Measurements from ENCODE around the gene ZNF48.

ZNF48 gene

DNA sequence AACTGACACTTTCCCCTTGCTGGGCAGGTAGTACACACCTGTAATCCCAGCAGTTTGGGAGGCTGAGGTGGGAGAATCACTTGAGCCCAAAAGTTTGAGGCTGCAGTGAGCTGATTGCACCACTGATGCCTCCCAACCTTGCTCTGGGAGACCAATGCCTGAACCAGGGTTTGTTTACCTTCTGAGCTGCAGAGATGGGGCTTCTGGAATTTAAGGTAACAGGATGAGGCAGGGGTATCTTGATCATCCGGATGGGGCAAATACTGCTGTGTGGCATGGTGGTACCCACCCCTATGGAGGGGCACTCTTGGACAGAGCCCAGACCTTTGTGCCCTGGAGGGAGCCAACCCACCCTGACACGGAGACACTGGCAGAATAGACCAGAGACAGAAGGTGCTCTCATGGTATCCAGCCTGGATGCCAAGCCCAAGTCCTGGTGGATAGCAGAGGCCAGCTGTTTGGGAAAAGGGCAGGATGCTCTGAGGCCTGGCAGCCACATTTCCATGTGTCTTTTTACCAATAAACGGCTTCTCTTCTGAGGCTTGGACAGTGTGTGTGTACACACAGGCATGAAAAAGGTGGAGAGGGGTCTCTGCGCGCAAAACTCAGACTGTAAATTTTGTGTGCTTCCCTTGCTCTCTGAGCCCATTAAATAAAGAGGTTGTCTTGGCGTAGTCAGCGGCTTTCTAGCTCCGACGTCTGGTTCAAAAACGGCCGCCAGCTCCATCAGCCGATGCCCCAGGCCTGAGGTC, 4.4 kb downstream of the ZNF48 start:
- Mint-ChIP-seq H3K9me3 (no peaks in the 10 kb centered on the region), H3K4me1 (peaks cover 55% of the 10 kb centered on the region), H3K4me3 (peak overlapping the region; percentile 84), H3K36me3 (peaks cover 35% of the 10 kb centered on the region), H3K27ac (peak overlapping the region; percentile 91)
- ATAC-seq = no peak
- DNase-seq (ENCODE audit: low spot score in 2 of 2) = no peak

DNA sequence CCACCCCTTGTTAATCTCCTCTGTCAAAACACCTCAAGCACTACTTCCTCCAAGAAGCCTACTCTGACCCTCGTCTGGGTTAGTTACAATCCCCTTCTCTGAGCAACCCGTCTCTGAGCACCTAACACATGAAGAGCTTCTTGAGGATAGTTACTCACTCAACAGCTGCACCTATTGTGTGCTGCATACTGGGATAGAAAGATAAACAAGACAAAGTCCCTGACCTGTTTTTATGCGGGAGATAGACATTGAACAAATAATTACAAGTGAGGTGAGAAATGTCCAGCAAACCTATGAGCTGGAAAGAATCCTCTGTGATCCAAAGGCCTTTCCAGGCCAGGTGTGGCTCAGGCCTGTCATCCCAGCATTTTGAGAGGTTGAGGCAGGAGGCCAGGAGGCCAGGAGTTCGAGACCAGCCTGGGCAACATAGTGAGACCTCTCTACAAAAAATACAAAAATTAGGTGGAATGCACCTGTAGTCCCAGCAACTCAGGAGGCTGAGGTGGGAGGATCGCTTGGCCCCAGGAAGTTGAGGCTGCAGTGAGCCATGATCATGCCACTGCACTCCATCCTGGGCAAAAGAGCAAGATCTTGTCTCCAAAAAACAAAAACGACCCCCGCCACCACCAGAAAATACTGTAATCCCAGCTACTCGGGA, 6.7 kb downstream of the ZNF48 start:
- Mint-ChIP-seq H3K27ac (no peak overlapping the region), H3K36me3 (peaks cover 27% of the 10 kb centered on the region), H3K4me3 (peak overlapping the region; percentile 84), H3K4me1 (peaks cover 40% of the 10 kb centered on the region), H3K9me3 (no peaks in the 10 kb centered on the region)
- no peak for ATAC-seq
- no peak for DNase-seq (ENCODE audit: low spot score in 2 of 2)

DNA sequence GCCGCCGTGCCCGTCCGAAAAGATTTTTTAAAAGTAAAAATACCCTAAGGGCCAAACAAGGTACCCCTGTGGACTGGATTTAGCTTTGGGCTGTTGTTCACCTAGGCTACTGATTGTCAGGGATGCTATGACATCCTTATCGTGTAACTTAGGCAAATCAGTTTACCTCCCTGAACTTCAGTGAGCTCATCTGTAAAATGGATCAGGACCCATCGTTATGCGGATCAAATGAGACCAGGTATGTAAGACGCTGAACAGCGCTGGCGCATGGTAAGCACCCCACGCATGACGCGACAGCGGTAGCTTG, 11.5 kb downstream of the ZNF48 start:
- peak; percentile 31 for ATAC-seq
- H3K27ac Mint-ChIP-seq = peak overlapping the region; percentile 96
- H3K4me1 Mint-ChIP-seq = peaks cover 36% of the 10 kb centered on the region
- H3K9me3 Mint-ChIP-seq = no peaks in the 10 kb centered on the region
- peaks cover 36% of the 10 kb centered on the region for H3K36me3 Mint-ChIP-seq
- peak overlapping the region; percentile 88 for H3K4me3 Mint-ChIP-seq
- DNase-seq (ENCODE audit: low spot score in 2 of 2) = no peak

DNA sequence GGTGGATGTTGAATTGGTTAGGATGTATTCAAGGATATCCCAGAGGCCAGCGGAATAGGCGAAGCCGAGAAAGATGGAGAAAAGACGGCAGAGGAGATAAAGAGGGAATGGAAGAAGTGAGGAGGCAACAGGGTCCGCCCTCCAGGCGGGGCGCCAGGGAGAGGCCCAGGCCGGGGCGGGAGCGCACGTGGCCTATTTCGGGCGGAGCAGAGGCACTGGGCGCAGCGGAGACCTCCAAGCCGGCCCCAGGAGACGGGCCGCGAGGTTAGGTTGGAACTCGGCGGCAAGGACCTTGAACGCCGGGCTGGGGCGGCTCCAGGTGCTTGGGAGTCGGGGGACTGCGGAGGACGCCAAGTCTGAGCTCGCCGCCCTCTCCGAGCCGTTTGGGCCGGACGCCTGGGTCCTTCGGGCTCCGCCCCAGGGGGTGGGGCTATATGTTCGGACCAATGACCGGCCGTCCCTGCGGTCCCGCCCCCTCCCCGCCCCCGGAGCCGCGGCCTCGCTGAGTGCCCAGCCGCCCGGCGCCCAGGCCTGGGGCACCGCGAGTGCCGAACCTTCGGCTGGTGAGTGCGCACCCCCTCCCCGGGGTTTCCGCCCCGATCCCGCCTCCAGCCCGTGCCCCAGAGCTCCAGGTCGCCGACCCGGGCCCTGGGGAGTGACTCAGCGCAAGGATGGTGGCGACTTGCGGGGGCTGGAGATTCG, 12.0 kb downstream of the ZNF48 start, which contains the start of gene ZNF771:
Gene ZNF771, plus strand, starts transcription at position 505 of the 702 bp plus-strand sequence. CDS start 448 bp downstream, outside the sequence.
- H3K27ac Mint-ChIP-seq = peak within 1 kb of the TSS; percentile 96
- DNase-seq (ENCODE audit: low spot score in 2 of 2) = peak; percentile 87 to 96
- peaks cover 39% of the 10 kb centered on the region for H3K4me1 Mint-ChIP-seq
- peak within 1 kb of the TSS; percentile 88 for H3K4me3 Mint-ChIP-seq
- ATAC-seq = peak; percentile 91
- no peaks in the 10 kb centered on the region for H3K9me3 Mint-ChIP-seq
- peaks cover 41% of the 10 kb centered on the region for H3K36me3 Mint-ChIP-seq

DNA sequence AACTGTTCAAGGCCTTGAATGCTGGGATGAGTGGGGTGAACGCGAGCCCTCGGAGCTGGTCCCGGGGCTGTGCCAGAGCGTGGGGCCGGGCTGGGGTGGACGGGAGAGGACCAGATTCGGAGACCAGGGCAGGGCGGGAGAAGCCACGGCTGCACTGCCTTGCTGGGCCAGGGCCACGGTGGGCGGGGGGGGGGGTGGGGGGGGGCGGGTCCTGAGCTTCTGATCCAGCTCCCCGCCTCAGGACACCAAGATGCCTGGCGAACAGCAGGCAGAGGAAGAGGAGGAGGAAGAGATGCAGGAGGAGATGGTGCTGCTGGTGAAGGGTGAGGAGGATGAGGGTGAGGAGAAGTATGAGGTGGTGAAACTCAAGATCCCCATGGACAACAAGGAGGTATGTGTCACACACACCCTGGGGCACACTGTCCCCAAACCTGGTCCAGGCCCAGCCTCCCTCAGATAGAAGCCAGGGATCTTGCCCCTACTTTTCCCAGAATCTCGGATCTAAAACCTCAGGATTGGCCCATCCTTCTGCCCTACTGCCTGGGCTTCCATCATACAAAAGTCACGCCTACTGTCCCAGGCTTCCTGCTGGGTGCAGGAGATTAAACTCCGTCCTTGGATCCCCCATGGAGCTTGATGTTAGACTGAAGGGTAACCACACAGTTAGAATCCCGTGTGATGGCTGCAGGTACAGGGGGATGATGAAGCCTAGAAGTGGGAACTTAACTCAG, 12.7 kb downstream of the ZNF48 start:
- H3K4me1 Mint-ChIP-seq = peaks cover 40% of the 10 kb centered on the region
- H3K4me3 Mint-ChIP-seq = peak overlapping the region; percentile 88
- peak overlapping the region; percentile 96 for H3K27ac Mint-ChIP-seq
- peaks cover 48% of the 10 kb centered on the region for H3K36me3 Mint-ChIP-seq
- DNase-seq (ENCODE audit: low spot score in 2 of 2) = no peak
- H3K9me3 Mint-ChIP-seq = no peaks in the 10 kb centered on the region
- ATAC-seq = no peak

DNA sequence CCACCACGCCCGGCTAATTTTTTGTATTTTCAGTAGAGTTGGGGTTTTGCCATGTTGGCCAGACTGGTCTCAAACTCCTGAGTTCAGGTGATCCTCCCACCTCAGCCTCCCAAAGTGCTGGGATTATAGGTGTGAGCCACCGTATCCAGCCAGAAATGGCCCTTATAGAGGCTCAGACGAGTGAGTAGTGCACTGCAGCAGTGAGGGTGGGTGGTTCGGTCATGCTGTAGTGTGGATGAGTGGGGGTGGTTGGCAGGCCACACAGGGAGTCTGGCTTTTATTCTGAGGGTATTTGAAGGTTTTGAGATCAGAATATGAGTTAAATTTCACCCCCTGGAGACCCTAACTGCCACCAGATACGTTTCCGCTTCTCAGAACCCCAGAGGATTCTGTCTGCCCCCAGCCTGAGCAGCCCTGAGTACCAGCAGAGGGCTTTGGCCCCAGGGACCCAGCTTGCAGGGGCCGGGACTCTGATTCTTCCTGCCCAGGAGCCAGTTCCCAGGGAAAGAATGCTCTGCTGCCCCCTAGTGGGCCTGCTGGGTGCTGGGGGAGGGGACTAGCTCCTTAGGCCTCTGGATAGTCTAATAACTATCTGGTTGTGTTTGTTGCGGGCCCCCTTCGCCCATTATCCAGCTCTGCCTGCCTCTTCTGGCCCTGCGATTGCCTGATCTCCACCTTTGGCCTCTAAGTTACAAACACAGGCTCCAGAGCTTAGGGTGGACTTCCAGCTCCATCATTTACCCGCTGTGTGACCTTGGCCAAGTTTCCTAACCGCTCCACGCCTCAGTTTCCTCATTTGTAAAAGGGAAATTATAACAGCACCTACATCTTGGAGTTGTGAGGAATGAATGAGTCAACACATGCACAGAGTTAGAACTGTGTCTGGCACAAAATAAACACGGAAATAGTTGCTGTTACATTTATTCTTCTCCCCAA, 14.2 kb downstream of the ZNF48 start:
- Mint-ChIP-seq H3K4me1 (peaks cover 40% of the 10 kb centered on the region), H3K36me3 (peaks cover 62% of the 10 kb centered on the region), H3K4me3 (peak overlapping the region; percentile 88), H3K27ac (peak overlapping the region; percentile 96), H3K9me3 (no peaks in the 10 kb centered on the region)
- ATAC-seq (peak; percentile 72), DNase-seq (ENCODE audit: low spot score in 2 of 2) (peak; percentile 95 to 98)

DNA sequence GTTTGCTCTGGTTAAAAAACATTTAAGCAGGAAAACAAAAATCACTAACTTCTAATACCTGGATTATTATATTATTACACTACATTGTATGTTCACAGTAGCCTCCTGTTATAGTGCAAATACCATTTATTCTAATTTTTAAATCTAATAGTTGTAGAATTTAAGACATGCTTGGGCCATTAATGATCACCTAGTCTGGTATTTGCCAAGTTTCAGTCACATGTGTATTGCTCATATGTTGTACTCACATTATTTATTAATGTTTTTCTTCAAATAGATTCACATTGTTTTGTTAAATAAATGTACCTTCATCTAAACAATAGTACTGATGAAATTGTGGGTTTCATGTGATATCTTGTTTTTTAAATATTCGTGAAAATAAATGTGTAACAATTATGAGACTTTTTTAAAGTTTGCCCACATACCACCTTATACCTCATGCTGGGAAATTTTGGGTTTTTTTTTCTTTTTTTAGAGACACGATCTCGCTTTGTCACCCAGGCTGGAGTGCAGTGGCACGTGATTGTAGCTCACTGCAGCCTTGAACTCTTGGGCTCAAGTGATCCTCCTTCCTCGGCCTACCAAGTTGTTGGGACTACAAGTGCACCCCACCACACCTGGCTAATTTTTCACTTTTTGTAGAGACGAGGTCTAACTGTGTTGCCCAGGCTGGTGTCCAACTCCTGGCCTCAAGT, 18.0 kb downstream of the ZNF48 start:
- H3K4me3 Mint-ChIP-seq = no peak overlapping the region
- DNase-seq (ENCODE audit: low spot score in 2 of 2) = no peak

DNA sequence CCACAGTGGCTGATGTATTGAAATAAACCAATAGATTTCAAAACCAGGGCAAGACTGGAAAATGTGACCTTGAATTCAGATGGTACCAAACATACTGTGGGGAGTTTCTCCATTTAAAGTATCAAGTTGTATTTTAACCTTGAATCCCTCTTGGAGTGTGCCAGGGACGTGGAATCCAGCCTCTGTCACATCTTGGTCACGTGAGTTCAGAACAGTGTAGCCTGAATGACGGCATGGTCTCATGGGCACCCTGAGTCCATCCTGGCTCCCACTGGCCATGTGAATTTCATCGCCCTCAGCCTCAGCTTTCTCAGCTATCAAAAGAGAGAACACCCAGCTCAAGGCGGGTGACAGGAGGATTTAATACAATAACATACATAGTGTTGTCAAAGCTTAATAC, 18.9 kb downstream of the ZNF48 start:
- ATAC-seq (no peak), DNase-seq (ENCODE audit: low spot score in 2 of 2) (no peak)
- peak overlapping the region; percentile 60 for H3K27ac Mint-ChIP-seq
- no peak overlapping the region for H3K4me3 Mint-ChIP-seq
- peaks cover 85% of the 10 kb centered on the region for H3K36me3 Mint-ChIP-seq
- peaks cover 41% of the 10 kb centered on the region for H3K4me1 Mint-ChIP-seq
- no peaks in the 10 kb centered on the region for H3K9me3 Mint-ChIP-seq

More for the DNA sequence above, 18.0 kb downstream of the ZNF48 start:
- no peak for ATAC-seq
- Mint-ChIP-seq H3K27ac (peak overlapping the region; percentile 60), H3K36me3 (peaks cover 80% of the 10 kb centered on the region), H3K4me1 (peaks cover 45% of the 10 kb centered on the region), H3K9me3 (no peaks in the 10 kb centered on the region)

DNA sequence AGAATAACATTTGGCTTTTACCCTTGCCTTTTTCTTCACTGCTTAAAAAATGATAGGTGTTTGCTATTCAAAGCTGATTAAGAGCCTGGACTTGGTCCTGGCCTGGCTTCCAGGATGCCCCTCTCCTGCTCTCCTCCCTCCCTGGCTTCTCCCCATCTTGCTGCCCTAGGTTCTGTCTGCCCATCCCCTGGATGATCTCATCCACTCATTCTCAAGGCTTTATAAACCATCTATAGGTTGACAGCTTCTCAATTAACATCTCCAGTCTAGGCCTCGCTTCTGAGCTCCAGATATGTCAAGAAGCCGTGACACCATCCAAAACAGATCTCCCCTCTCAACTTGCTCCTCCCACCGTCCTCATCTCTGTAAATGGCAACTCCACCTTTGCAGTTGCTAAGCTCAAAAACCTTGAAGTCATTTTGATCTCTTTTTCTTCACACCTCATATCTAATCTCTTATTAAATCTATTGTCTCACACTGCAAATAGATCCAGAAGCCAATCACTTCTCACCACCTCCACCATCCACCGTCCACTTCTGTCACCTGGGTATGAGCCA, 20.9 kb downstream of the ZNF48 start:
- Mint-ChIP-seq H3K4me3 (no peak overlapping the region), H3K27ac (peak overlapping the region; percentile 1), H3K4me1 (peaks cover 37% of the 10 kb centered on the region), H3K9me3 (no peaks in the 10 kb centered on the region), H3K36me3 (peaks cover 68% of the 10 kb centered on the region)
- no peak for ATAC-seq
- no peak for DNase-seq (ENCODE audit: low spot score in 2 of 2)

DNA sequence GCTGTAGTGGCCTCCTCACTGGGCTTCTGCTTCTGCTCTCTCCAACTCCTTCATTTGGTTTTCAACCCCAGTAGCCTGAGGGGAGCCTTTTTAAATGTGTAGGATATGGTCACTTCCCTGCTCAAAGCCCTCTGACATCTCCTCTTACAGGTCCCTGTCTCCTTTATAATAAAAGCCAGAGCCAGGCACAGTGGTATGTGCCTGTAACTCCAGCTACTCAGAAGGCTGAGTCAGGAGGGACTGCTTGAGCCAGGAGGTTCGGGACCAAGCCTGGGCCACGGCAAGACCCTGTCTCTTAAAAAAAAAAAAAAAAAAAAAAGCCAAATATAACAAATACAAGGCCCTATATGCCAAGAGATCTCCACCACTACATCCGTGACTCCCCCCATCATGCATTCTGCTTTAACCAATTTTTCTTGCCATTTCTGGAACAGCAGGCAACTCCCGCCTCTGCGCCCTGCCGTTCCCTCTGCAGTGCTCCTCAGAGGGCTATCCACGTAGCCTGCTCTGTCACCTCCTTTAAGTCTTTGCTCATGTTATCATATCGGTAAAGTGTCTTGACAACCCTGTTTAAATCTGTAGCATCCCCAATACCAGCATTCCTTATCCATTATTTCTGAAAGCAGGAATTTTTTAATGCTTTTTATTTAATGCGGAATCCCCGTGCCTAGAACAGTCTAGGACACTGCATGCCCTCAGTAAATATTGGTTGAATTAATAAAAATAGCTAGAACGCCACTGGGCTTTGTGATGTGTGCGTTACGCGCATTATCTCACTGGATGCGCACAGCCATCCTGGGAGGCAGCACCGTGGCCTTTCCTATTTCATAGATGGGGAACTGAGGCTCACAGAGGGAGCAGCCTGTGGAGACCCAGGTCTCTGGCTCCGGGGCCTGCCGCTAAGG, 21.7 kb downstream of the ZNF48 start:
- peaks cover 61% of the 10 kb centered on the region for H3K36me3 Mint-ChIP-seq
- H3K4me1 Mint-ChIP-seq = peaks cover 38% of the 10 kb centered on the region
- H3K27ac Mint-ChIP-seq = peak overlapping the region; percentile 1
- ATAC-seq (no peak), DNase-seq (ENCODE audit: low spot score in 2 of 2) (no peak)
- no peaks in the 10 kb centered on the region for H3K9me3 Mint-ChIP-seq
- peak overlapping the region; percentile 63 for H3K4me3 Mint-ChIP-seq

DNA sequence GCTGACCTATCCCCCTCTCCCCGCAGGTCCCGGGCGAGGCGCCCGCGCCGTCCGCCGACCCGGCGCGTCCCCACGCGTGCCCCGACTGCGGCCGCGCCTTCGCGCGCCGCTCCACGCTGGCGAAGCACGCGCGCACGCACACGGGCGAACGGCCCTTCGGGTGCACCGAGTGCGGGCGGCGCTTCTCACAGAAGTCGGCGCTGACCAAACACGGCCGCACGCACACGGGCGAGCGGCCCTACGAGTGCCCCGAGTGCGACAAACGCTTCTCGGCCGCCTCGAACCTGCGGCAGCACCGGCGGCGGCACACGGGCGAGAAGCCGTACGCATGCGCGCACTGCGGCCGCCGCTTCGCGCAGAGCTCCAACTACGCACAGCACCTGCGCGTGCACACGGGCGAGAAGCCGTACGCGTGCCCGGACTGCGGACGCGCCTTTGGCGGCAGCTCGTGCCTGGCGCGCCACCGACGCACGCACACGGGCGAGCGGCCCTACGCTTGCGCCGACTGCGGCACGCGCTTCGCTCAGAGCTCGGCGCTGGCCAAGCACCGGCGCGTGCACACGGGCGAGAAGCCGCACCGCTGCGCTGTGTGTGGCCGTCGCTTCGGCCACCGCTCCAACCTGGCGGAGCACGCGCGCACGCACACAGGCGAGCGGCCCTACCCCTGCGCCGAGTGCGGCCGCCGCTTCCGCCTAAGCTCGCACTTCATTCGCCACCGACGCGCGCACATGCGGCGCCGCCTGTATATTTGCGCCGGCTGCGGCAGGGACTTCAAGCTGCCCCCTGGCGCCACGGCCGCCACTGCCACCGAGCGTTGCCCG, 22.5 kb downstream of the ZNF48 start:
- H3K27ac Mint-ChIP-seq = no peak overlapping the region
- H3K4me1 Mint-ChIP-seq = peaks cover 34% of the 10 kb centered on the region
- peak overlapping the region; percentile 63 for H3K4me3 Mint-ChIP-seq
- peaks cover 52% of the 10 kb centered on the region for H3K36me3 Mint-ChIP-seq
- ATAC-seq (peak; percentile 95), DNase-seq (ENCODE audit: low spot score in 2 of 2) (peak; percentile 76 to 89)
- H3K9me3 Mint-ChIP-seq = no peaks in the 10 kb centered on the region

Data from stimulated activated effector memory CD8-positive, alpha-beta T cell treated with anti-CD3 and anti-CD28 coated beads, Interleukin-12 subunit alpha, Interleukin-12 subunit beta, amount 100 ng/mL, for 72 hours (primary cell).